GM21737 (cell line): ENCODE results near the gene ARHGAP42.
"Not testable (repeated sequence)": the region's sequence is repeated elsewhere in the genome, so short reads cannot be mapped to it uniquely, and the experiment has no call there.

ENCODE experiments used
- ATAC-seq: cut with Tn5 transposase; IDR thresholded peaks from one replicate; pipeline ENCODE4 v1.9.1; 2021; ENCODE audit warnings: mild to moderate bottlenecking, moderate library complexity; ENCODE audit not compliant: unreplicated experiment

Gene ARHGAP42

DNA sequence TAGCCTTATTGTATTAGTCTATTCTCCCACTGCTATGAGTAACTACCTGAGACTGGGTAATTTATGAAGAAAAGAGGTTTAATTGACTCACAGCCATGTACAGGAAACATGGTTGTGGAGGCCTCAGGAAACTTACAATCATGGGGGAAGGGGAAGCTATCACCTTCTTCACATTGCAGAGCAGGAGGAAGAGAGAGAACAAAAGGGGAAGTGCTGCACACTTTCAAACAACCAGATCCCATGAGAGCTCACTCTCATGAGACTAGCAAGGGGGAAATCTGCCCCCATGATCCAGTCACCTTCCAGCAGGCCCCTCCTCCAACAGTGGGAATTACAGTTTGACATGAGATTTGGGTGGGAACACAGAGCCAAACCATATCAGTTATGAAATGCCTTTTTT, 179.4 kb downstream of the ARHGAP42 start:
- no peak for ATAC-seq

DNA sequence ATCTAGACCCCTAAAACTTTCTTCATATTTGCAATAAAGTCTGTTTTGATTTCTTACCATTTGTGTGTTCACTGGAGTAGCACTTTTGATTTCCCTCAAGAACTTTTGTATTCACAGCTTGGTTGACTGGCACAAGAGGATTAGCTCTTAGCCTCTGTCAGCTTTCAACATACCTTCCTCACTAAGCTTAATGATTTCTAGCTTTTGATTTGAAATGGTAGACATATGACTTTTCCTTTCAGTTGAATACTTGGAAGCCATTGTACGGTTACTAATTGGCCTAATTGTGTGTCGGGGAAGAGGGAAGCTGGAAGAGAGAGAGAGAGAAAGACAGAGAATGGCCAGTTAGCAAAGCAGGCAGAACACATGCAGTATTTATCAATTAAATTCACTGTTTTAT, 180.5 kb downstream of the ARHGAP42 start:
- no peak for ATAC-seq

DNA sequence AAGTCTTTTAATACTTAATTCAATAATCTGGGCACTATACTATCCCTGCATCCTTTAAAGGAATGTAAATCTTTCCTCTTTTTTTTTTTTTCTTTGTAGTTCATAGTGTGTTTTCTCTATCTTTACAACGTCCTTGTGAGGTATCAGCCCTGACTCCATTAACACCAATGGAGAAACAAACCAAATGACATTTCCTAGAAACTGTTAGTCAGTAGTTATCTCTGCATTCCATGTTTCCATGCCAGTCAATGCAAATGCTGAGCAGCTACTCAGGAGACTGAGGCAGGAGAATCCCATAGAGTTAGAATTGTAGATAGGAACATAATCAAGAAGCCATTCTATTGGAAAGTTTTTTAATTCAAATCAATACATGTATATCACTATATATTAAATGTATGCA, 182.2 kb downstream of the ARHGAP42 start:
- no peak for ATAC-seq

DNA sequence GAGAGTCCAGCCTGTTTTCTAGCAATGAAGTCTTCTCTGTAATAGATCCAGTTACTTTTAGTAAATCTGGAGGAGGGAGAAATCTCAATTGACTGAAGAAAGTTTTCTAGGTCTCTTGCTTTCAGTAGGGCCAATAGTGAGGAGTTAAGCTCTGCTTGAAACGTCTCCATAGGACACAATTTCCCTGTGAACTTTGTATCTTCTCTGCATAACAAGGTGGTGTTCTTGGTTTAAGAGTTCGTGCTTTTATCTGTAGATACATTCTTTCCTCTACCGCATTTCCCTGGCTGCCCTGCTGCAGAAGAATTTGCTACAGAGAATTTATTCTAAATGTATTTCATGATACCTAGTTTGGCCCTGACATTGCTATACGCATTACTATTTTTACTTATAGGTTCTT, 183.1 kb downstream of the ARHGAP42 start:
- ATAC-seq, result no peak

DNA sequence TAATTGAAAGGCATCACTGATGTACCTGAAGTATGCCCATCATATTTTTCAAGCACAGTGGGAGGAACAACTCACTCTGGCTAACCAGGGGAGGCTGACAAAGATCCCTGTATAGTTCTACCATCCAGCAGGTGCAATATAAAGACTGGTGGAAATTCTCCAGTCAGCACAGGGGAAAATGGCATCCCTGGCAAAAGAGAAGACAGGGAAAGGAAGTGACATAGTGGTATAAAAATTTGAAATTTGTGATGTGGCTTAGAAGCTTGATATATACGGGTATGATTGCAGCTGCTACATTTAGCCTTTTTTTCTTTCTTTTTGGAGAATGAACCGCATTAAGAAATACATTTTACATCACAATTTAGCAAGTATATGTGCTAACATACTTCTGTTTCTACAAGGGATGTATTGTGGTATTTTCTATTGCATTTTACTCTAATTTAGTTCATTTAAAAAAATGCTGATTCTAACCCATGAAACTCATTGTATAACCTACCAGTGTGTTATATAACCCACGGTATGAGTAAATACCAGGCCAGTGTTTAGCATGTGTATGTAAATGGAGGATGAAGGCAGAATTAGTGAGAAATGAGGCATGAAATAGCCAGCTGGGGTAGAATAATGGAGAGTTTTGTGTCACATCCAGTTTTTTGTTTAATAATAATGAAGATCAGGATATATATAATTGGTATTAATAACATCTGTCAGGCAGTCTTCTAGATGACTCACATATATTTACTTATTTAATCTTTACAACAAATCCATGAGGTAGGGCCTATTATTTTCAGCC, 186.1 kb downstream of the ARHGAP42 start:
- ATAC-seq, result no peak

DNA sequence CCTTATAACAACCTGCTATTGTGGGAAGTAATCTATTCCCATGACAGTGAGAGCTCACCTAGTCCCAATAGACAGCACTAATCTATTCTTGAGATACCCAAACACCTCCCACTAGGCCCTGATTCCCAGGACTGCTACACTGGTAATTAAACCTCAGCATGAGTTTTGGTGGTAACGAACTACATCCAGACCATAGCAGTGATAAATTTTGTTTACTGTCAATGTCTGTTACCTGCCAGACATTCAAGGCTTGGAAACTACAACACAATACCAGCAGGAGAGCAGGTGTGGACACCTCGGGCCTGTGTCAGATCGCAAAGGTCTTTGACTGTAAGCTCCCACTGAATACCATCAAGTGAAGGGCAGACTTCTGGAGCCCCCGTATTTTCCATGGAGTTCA, 187.1 kb downstream of the ARHGAP42 start:
- ATAC-seq, result no peak

DNA sequence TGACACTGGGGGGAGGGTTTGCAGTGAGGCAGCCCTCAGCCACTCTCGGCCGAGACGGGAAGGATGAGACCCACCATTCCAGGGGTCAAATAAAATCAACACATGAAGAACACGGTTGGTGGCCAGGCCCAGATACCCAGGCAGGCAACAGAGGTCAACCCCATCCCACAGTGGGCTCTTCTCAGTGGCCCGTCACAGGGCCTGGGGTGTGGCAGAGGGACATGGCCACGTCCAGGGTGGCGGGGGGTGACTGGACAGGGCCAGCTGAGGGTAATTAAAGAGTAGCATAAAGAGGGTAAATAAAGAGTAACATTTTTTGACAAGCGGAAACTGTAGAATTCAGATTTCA, 188.4 kb downstream of the ARHGAP42 start:
- ATAC-seq, result no peak

DNA sequence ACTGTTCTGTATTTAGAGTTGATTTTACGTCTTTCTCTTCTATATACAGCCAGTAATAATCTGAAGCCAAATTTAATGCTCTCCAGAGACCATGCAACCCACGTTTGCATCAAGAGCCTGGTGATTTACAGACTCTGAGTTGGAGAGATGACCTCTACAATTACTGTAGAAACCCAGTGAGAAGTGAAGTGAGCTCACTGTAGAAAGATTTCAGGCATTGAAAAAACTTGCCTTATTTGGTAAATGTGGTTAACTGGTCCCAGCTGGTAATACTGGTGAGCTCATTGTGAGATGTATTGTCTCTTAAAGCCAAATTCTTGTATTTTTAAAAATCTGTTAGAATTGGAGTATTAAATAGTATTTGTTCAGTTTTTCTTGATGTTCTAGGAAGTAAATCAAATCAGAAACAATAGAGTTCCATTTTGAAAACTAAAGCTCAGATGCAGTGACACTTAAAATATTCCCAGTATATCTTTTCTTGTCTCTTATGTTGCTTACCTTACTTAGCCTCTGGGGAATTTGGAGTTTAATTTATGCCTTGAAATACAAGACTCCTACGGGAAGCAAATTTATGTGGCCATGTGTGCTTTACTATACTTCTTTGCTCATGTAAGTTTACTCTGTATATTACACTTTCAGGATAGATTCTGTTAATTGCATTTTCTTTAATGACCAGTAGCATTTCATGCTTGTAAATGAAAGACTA, 189.9 kb downstream of the ARHGAP42 start:
- no peak for ATAC-seq

DNA sequence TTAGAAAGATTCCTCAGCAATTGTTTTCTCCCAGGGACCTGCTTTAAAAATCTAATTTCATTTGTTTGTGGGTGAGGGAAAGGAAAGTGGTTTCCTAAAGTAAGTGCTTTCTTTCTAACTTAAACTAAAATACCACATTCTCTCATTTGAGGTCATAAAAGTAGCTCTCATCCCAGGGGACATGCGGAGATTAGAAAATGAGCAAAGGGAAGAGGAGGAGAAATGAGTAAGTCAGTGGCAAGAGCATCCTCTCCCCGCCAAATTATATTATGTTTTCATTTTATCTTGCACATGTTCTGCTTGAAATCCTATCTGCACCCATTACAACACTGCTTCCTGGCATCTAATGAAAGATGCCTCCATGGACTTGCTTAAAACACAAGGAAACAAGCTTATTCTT, 191.4 kb downstream of the ARHGAP42 start:
- ATAC-seq, result no peak

DNA sequence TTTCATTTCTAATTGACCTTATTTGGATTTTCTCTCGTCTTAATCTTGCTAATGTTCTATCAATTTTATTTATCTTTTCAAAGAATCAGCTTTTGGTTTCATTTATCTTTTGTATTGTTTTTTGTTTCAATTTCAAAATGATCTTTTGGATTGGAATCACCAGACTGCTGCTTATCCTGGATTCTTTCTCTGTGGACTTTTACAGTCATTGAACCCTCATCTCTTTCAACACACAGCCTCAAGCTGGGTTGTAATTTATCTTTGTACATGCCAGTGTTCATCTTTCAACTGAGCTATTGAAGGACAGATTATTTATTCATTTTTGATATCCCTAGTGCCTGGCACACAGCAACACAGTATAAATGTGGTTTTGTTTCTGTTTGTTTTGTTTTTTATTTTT, 195.9 kb downstream of the ARHGAP42 start:
- no peak for ATAC-seq

DNA sequence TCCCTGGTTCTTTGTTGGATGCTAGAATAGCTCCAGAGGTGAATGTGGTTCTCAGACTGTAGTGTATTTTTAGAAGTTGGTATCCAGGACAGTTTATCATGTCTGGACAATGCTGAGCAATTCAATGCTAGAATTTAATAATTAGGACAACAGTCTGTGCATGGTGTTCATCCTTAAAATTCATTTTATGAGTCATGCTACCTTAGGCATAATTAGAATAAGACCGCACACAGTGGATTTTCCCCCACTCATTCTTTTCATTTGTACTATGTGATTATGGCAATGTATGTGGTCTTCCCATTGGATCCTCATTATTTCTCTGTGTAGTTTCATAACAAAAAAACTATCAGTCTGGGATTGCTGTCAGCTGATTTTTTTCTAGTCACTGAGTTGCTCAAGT, 196.7 kb downstream of the ARHGAP42 start:
- no peak for ATAC-seq

DNA sequence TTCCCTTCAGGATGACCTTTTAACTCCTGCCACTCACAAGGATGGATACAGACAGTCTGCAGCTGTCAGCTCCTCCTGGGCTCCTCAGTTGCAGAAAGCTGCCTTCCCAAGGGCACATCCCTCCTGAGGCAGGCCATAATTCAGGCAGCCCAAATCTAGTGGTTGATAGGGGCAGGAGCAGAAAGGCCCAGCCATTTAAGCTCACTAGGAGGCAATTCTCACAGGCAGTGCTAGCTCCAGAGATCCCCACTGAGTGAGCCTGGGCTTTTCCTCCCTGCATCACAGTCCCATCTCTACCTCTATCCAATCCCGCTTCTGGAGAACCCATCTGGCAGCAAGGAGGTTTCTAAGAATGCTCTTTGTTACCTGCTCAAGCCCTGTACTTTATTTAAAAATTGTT, 200.6 kb downstream of the ARHGAP42 start:
- no peak for ATAC-seq

DNA sequence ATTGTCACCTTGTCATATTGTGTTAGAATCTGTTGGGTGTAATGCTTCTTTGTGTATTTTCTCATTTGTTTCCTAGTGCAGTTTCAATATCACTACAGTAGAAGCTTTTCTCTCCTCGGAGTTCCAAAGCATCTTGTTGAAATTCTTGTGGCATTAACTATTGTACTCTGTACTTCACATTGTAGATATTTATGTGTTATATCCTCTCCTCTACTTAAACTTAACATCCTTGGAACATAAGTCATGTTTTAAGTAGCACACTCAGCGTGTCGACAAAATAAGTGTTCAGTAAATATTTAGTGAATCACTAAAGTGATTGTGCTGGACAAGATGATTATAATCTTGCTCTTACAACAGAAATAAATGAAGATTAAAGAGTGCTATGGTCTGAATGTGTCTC, 201.7 kb downstream of the ARHGAP42 start:
- ATAC-seq, result no peak

DNA sequence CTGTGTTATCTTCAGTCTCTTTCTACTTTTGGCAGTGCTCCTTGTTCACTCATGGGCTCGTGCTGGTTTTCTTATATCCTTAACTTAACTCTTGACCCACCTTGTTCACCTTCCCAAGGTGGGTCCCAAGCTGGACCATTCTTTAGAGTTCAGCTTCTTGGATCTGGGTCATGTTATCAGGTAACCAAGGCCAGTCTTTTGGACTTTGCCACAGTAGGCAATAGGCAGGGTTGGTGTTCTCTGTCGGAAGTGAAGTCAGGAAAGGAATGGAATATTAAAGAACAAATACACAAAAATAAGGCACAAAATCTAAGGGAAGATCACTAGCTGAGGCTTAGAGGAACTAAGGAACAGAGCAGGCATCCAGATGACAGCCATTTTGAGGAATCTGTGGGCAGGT, 202.7 kb downstream of the ARHGAP42 start:
- no peak for ATAC-seq

DNA sequence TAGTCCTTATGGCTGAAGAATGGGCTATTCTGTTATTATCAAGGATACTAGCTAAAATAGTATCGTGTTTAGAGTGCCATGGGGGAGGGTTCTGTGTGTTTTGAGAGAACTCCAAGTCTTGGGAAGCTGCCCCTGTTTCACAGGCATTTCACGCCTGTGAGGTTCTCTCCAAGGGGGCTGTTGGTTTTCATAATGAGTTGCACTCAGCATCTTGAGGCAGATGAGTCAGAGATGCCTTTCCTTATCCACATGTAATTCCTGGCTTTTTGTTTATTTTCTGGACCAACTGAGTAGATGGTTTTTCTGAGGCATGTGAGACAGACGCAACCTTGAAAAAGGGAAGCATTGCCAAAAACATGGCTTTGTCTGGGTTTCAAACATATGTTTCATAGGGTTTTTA, 203.7 kb downstream of the ARHGAP42 start:
- no peak for ATAC-seq

DNA sequence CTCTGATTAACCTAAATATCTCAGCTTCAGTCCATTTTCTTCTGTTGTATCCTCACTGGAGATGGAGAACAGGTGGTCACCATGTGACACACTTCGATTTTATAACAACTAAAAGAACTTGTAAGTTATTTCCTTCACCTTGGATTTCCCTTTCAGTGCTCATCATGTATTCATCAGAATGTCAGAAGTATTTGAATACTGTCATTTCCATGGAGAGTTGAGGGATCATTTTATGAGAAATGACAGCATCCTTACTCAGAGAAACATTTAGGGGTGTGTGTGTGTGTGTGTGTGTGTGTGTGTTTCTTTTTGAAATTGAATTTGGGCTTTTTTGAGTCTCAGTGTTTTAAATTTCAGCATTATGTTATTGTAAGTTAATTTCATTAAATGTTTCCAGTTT, 205.8 kb downstream of the ARHGAP42 start:
- no peak for ATAC-seq

DNA sequence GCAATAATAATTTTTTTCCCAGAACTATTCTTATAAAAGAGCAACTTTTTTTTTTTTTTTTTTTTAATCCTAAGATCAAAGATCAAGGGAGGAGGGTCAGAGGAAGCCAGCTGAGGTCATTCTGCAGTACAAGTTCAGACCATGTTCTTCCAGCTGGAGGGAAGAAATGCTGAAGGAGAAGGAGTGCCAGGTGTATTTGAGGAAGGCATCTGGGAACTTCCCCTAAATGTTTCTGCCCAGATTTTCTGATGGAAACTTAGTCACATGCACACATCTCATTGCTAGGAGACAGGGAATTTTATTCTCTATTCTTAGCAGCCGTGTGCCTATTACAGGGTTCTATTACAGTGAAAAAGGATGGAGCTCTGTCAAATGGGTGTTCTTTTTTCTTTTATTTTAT, 208.4 kb downstream of the ARHGAP42 start:
- no peak for ATAC-seq

DNA sequence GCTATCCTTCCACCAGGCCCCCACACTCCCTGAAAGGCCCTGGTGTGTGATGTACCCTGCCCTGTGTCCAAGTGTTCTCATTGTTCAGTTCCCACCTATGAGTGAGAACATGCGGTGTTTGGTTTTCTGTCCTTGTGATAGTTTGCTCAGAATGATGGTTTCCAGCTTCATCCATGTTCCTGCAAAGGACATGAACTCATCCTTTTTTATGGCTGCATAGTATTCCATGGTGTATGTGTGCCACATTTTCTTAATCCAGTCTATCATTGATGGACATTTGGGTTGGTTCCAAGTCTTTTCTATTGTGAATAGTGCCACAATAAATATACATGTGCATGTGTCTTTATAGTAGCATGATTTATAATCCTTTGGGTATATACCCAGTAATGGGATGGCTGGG, 208.9 kb downstream of the ARHGAP42 start:
- ATAC-seq, result not testable (repeated sequence)

DNA sequence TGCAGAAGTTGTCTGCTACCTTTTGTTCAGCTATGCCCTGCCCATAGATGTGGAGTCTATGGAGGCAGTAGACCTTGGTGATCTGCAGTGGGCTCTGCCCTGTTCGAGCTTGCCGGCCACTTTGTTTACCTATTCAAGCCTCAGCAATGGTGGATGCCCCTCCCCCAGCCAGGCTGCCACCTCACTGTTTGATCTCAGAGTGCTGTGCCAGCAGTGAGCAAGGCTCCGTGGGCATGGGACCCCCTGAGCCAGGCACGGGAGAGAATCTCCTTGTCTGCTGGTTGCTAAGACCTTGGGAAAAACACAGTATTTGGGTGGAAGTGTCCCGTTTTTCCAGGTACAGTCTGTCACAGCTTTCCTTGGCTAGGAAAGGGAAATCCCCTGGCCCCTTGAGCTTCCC, 214.4 kb downstream of the ARHGAP42 start:
- not testable (repeated sequence) for ATAC-seq

DNA sequence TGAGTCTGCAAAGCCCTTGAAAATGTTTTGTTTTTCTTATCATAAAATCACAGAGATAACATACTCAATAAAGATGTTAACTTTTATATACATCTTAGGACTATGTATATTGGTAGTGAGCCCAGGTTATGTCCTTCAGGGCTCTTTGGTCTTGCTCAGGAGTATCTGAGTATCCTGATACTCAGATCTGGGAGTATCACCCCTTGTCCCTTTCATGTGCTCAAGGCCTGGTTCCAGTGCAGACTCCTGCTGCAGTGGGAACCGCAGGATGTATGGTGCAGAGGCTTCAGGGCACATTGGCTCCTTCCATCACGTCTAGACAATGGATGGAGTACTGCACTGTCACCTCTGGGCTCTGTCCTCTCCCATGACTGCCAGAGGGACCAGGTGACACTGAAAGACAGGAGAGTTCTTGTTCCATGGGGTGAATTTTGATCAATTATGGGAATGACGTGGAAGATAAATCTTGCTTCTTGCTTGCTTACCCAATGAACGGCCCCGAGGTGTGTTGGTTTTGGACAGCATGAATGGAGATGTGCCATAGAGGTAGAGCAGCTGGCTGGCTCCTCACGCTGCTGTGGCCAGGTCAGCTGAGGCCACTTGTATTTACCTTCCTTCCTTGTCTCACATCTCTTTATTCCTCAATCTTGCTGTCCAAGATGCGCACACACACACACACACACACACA, 215.5 kb downstream of the ARHGAP42 start:
- no peak for ATAC-seq

DNA sequence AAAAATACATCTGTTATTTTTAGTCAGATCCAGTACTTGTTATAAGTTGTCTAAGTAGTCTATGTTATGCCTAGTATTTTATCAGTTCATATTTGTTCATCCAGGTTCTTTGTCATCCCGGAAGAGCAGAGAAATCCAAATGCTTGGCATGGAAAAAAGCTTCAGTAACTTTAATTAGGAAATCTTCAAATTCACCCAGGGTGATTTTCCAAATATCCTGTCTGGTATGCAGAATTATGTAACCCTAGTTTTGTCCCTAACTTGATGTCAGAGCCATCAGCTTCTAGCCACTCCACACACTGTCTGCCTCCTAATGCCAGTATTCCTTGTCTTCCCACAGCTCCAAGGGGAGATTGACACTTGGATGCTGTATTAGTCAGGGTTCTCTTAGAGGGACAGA, 216.2 kb downstream of the ARHGAP42 start:
- ATAC-seq, result no peak

DNA sequence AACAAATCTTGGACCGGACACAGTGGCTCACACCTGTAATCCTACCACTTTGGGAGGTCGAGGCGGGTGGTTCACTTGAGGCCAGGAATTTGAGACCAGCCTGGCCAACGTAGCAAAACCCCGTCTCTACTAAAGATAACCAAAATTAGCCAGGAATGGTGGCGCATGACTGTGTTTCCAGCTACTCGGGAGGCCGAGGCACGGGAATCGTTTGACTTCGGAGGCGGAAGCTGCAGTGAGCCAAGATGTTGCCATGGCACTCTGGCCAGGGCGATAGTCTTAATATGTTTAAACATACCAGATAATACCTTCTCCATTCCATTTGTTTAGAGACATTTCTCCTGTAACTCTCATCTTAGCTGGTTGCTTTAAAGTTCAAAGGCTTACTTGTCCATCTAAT, 218.6 kb downstream of the ARHGAP42 start:
- ATAC-seq, result no peak
